K562 (cell line): ENCODE measurements around the gene SUPT3H. TPM values are rescaled to one million over a fixed set of nuclear protein-coding genes. Genes with fewer than 3 reads are reported as not detected.

Source experiments
- ATAC-seq: fragments of 200-7000 bp; cut with Tn5 transposase; 3 replicates; pipeline ENCODE4 v1.9.1; 2020; ENCODE audit warnings: moderate library complexity
- BruUV-seq: library from RNA; stranded (reverse); fragments of 400-500 nt; replicated peaks from 2 replicates; lab custom pipeline; 2021; lab: Mats Ljungman, UMichigan
- CTCF ChIA-PET: fragments of 300-600 bp; formaldehyde crosslinking; extraction: SDS; loops from one replicate; lab custom pipeline; 2021; ENCODE audit warnings: low intra/inter-chr PET ratio; lab: Yijun Ruan, JAX
- POLR2A ChIA-PET: fragments of 300-600, 350-650 bp; sonication (Branson Sonifier 250); formaldehyde crosslinking; extraction: SDS; loops from one replicate; lab custom pipeline; 2021; ENCODE audit warnings: antibody characterized with exemption, inconsistent platforms; lab: Yijun Ruan, JAX
- DNase-seq, 4 experiments: peaks; one replicate each; pipeline versions ENCODE4 v3.0.0 to v3.0.0-alpha.2; 2011 to 2018; ENCODE audit warnings: low spot score in 3 of 4, mixed read lengths in 3 of 4; ENCODE audit errors: extremely low read depth in 1 of 4
- FAIRE-seq: peaks from 2 replicates; lab custom pipeline; 2011; peaks lifted over from hg19 to GRCh38; lab: Jason Lieb, UNC
- H2AFZ ChIP-seq: 2 replicates; pipeline ENCODE4 v1.6.0; 2011; ENCODE audit warnings: low read depth, low read length, control low read depth, inconsistent platforms
- H3K27ac ChIP-seq: fragments of 200-600 bp; 3 replicates; pipeline ENCODE4 v1.8.0; 2011; ENCODE audit warnings: low read depth, mild to moderate bottlenecking, control low read depth, inconsistent platforms, low read length, moderate library complexity, mixed read lengths; ENCODE audit errors: extremely low read depth
- H3K27me3 ChIP-seq, 2 experiments: fragments of 300-600 bp in 1 of 2; 2 replicates in 1 of 2; 3 replicates in 1 of 2; pipeline versions ENCODE4 v1.6.0 to v1.8.0; 2011; ENCODE audit warnings: inconsistent platforms in 2 of 2, low read length in 2 of 2, mild to moderate bottlenecking in 1 of 2, mixed read lengths in 1 of 2, moderate library complexity in 1 of 2; ENCODE audit not compliant: control insufficient read depth in 2 of 2, insufficient read depth in 2 of 2
- H3K36me3 ChIP-seq: fragments of 300-600 bp; 3 replicates; pipeline ENCODE4 v1.8.0; 2011; ENCODE audit warnings: mild to moderate bottlenecking, low read length, inconsistent platforms; ENCODE audit not compliant: control insufficient read depth, insufficient read depth
- H3K4me1 ChIP-seq, 2 experiments: fragments of 200-600 bp in 1 of 2; replicated peaks in 1 of 2; 2 replicates in 1 of 2; 3 replicates in 1 of 2; pipeline versions ENCODE4 v1.5.1 to v1.8.0; 2011; ENCODE audit warnings: inconsistent platforms in 2 of 2, low read length in 2 of 2, mild to moderate bottlenecking in 1 of 2, mixed read lengths in 1 of 2, moderate library complexity in 1 of 2; ENCODE audit not compliant: control insufficient read depth in 2 of 2, insufficient read depth in 2 of 2
- H3K4me2 ChIP-seq: 2 replicates; pipeline ENCODE4 v1.6.1; 2011; ENCODE audit warnings: low read length, control low read depth, inconsistent platforms, mixed read lengths; ENCODE audit not compliant: insufficient read depth
- H3K4me3 ChIP-seq: fragments of 200-600 bp; sonication (generic), shearing (Covaris generic); 2 replicates; pipeline ENCODE4 v1.5.1; 2016; ENCODE audit warnings: control low read depth, inconsistent platforms
- H3K79me2 ChIP-seq: fragments of 200-600 bp; 3 replicates; pipeline ENCODE4 v1.8.0; 2011; ENCODE audit warnings: low read length, inconsistent platforms; ENCODE audit not compliant: control insufficient read depth, insufficient read depth
- H3K9ac ChIP-seq, 2 experiments: 2 replicates each; pipeline versions ENCODE4 v1.6.0 to v1.6.1; 2011; ENCODE audit warnings: low read depth in 2 of 2, low read length in 2 of 2, control low read depth in 1 of 2, inconsistent platforms in 1 of 2, mild to moderate bottlenecking in 1 of 2, mixed read lengths in 1 of 2; ENCODE audit not compliant: insufficient read depth in 1 of 2
- H3K9me1 ChIP-seq: one replicate; pipeline ENCODE4 v1.6.0; 2011; ENCODE audit warnings: inconsistent platforms, mild to moderate bottlenecking, low read length, moderate library complexity; ENCODE audit not compliant: control insufficient read depth, insufficient read depth
- H3K9me3 ChIP-seq: replicated peaks from 2 replicates; pipeline ENCODE4 v1.5.1; 2011; ENCODE audit warnings: low read depth, low read length, inconsistent platforms; ENCODE audit not compliant: control insufficient read depth, insufficient read depth
- H4K20me1 ChIP-seq: replicated peaks from 2 replicates; pipeline ENCODE4 v1.6.1; 2011; ENCODE audit warnings: low read length, inconsistent platforms, mixed read lengths; ENCODE audit not compliant: control insufficient read depth, insufficient read depth
- AFF1 ChIP-seq, 2 experiments: fragments of 450-650 bp; IDR thresholded peaks; 2 replicates each; pipeline ENCODE4 v1.6.1; 2018; ENCODE audit warnings: mild to moderate bottlenecking in 2 of 2, low read depth in 1 of 2; ENCODE audit not compliant: partially characterized antibody in 2 of 2
- CTBP1 ChIP-seq: fragments of 450-650 bp; IDR thresholded peaks from 2 replicates; pipeline ENCODE4 v1.6.1; 2016; ENCODE audit warnings: borderline replicate concordance
- FOXJ2 ChIP-seq: fragments of 200-800 bp; sonication (Bioruptor generic); IDR thresholded peaks from 2 replicates; pipeline ENCODE4 v1.6.1; 2016; ENCODE audit warnings: missing genetic modification characterization, missing compliant biosample characterization
- NFE2L1 ChIP-seq: fragments of 450-650 bp; IDR thresholded peaks from 2 replicates; pipeline ENCODE4 v1.6.1; 2016; ENCODE audit warnings: missing genetic modification characterization, low read depth, mild to moderate bottlenecking, missing compliant biosample characterization, moderate library complexity, borderline replicate concordance
- RFX1 ChIP-seq: fragments of 450-650 bp; IDR thresholded peaks from 2 replicates; pipeline ENCODE4 v1.6.1; 2016; ENCODE audit warnings: mild to moderate bottlenecking, moderate library complexity
- SMARCE1 ChIP-seq: fragments of 450-650 bp; IDR thresholded peaks from 2 replicates; pipeline ENCODE4 v1.7.1; 2016; ENCODE audit warnings: mild to moderate bottlenecking
- SOX6 ChIP-seq: fragments of 450-650 bp; IDR thresholded peaks from 2 replicates; pipeline ENCODE4 v1.6.1; 2014; ENCODE audit warnings: mild to moderate bottlenecking
- SPI1 ChIP-seq: IDR thresholded peaks from 2 replicates; pipeline ENCODE4 v1.6.1; 2011; ENCODE audit warnings: low read depth, low read length, control low read depth, borderline replicate concordance
- THRA ChIP-seq: fragments of 450-650 bp; IDR thresholded peaks from 2 replicates; pipeline ENCODE4 v1.6.1; 2017; ENCODE audit warnings: mild to moderate bottlenecking, moderate library complexity
- WGBS: fragments of 100-300 bp; shearing (Covaris generic); methylation state at CpG from one replicate; pipeline ENCODE4 v1.1.6; 2016; ENCODE audit warnings: low coverage, mixed read lengths; ENCODE audit not compliant: insufficient coverage; ENCODE audit errors: missing lambda C conversion rate; 5-methylcytosine and 5-hydroxymethylcytosine counted together
- in situ Hi-C: fragments of 300-500 bp; cut with MboI; formaldehyde crosslinking; loops from 4 replicates; pipeline ENCODE4 v1.15.0; 2018; ENCODE audit warnings: inconsistent platforms, mixed read lengths
- intact Hi-C: fragments of 100-400 bp; cut with micrococcal nuclease; formaldehyde crosslinking; loops from 2 replicates; pipeline ENCODE4 v1.14.2; 2022
- polyA plus RNA-seq, 8 experiments: library from polyadenylated mRNA; depleted of rRNA in 4 of 8; stranded (reverse) in 5 of 8; unstranded in 3 of 8; fragments of >200 nt; fragmentation: Nextera tagmentation in 2 of 8; fragmentation: Illumina TruSeq in 1 of 8; extraction: Ambion mirVana in 2 of 8; extraction: Trizol in 1 of 8; gene quantifications; 2 replicates each; pipeline versions ENCODE4 v1.2.1 to v1.2.3, GENCODE V29; 2011 to 2014; ENCODE audit warnings: inconsistent platforms in 1 of 8, missing spikeins in 1 of 8
- total RNA-seq, 7 experiments: library from RNA; depleted of rRNA in 6 of 7; stranded (reverse); fragments of >200 nt in 6 of 7; fragmentation: Illumina TruSeq in 2 of 7; extraction: Trizol in 2 of 7; gene quantifications; 2 replicates each; pipeline versions ENCODE4 v1.2.1 to v1.2.3, GENCODE V29; 2011 to 2021; ENCODE audit warnings: low replicate concordance in 1 of 7
- TF ChIP-seq, protein P1 (sequence below), 2 experiments: fragments of 200-800 bp in 1 of 2; sonication (Bioruptor generic) in 1 of 2; sonication (generic) in 1 of 2; formaldehyde crosslinking in 1 of 2; IDR thresholded peaks in 1 of 2; conservative IDR thresholded peaks in 1 of 2; 2 replicates each; pipeline versions ENCODE4 v1.5.0 to v1.6.1; 2016 to 2020; ENCODE audit warnings: missing compliant biosample characterization in 1 of 2, missing genetic modification characterization in 1 of 2, missing genetic modification reagents in 1 of 2

SUPT3H gene
- total and polyA plus RNA-seq, 9 of the 15 experiments (the other 6 are each of a cell fraction or from before 2014, with no cell fraction given), result 7.2 to 16.3 (median 11.9) TPM

- ChIA-PET POLR2A (interaction anchor here (1.6 kb wide), 1 partner anchor 25 kb away, joined by 5 read pairs; no protein-coding TSS in a partner anchor), CTCF (no interaction called here)
- no TSS peak for BruUV-seq
- intact Hi-C loops, result no loop called here
- H3K4me3 ChIP-seq, result no peak overlapping the region
- no peak overlapping the region for H2AFZ ChIP-seq
- H3K79me2 ChIP-seq, result no peaks in the 10 kb centered on the region
- ATAC-seq, result no peak
- H3K9me3 ChIP-seq, result no peaks in the 10 kb centered on the region
- no peaks in the 10 kb centered on the region for H3K27me3 ChIP-seq
- H3K36me3 ChIP-seq, result no peaks in the 10 kb centered on the region
- DNase-seq, result no peak
- in situ Hi-C loops, result no loop called here
- no peaks in the 10 kb centered on the region for H3K4me1 ChIP-seq
- H3K9ac ChIP-seq, result no peak overlapping the region
- no peak overlapping the region for H3K27ac ChIP-seq
- 3% methylated on average over 5 of the region's 5 CpGs for WGBS
- no peak overlapping the region for H3K4me2 ChIP-seq
- TF ChIP-seq NFE2L1 (tag), result no peak
- TF ChIP-seq SMARCE1, result peak; percentile 24; the same call in 1 of the 2 replicates
- TF ChIP-seq, protein P1, sequence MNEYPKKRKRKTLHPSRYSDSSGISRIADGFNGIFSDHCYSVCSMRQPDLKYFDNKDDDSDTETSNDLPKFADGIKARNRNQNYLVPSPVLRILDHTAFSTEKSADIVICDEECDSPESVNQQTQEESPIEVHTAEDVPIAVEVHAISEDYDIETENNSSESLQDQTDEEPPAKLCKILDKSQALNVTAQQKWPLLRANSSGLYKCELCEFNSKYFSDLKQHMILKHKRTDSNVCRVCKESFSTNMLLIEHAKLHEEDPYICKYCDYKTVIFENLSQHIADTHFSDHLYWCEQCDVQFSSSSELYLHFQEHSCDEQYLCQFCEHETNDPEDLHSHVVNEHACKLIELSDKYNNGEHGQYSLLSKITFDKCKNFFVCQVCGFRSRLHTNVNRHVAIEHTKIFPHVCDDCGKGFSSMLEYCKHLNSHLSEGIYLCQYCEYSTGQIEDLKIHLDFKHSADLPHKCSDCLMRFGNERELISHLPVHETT (CRISPR knock-in tag; conservative IDR thresholded peaks at IDR 0.05 in 1 of 2, IDR thresholded peaks at IDR 0.05 in 1 of 2), result 0 out of 4 replicates have a peak, but pooled peaks of 1 of the 2 experiments have one; percentile 26
- TF ChIP-seq FOXJ2, result peak; percentile 77; the same call in 1 of the 2 replicates
- peak; percentile 91 for TF ChIP-seq SPI1
- TF ChIP-seq THRA, result no peak
- TF ChIP-seq RFX1, result peak; percentile 34; the same call in 1 of the 2 replicates
- no peak for TF ChIP-seq AFF1 (IDR thresholded peaks at IDR 0.05; ENCODE audit: low read depth in 1 of 2, partially characterized antibody in 2 of 2)
- peak; percentile 39; the same call in 1 of the 2 replicates for TF ChIP-seq CTBP1
- TF ChIP-seq SOX6, result peak; percentile 60; the same call in 1 of the 2 replicates
- no peaks in the 10 kb centered on the region for H4K20me1 ChIP-seq
- no peaks in the 10 kb centered on the region for H3K9me1 ChIP-seq
- FAIRE-seq, result no peak
These were observed 63.6 kb downstream of the SUPT3H start for GRCh38 chr6:45314146-45314545.
